OCI-M2 (cell line): Measurements from ENCODE around the gene NCOA1.
"Not testable (repeated sequence)": the region's sequence is repeated elsewhere in the genome, so short reads cannot be mapped to it uniquely, and the experiment has no call there.

Experiments
- DNase-seq: peaks from one replicate; lab custom pipeline; 2025; ENCODE audit not compliant: unreplicated experiment; lab: John Stamatoyannopoulos, UW

Gene NCOA1

DNA sequence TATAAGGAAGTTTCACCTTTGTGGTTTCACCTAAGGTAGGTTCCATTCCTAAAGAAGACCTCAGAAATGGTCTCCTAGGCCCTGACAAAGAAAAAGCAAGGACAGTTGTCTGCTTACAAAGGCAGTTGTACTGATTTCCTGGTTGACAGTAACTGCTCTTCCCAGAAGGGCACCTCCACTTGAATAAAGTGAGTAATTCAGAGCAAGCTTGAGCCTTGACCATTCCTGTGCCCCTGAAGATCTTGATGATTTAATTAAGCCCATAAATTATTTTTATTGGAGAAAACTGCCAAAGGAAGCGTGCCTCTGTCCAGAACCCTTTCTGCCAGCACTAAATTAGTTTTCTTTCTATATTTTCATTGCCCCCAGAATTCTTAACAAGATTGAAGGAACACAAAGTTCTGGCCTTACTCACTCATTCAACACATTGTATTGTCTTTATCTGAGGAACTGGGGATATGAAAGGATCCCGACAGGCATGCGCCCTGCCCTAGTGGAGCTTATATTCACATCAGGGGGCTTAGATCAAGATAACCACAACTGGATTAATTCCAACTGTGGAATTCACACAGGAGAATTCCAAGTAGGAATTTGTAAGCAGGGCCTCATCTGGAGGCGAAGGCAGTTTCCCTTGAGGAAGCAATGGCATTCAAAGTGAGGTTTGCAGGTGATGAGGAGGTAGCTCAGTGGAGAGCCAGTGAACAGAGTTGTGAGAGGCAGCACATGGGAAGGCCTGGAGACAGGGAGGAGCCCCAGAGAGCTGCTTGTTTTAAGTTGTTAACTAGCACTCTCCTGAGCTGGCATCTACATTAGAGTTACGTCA lies 280.9 kb downstream of the NCOA1 start:
- DNase-seq, result no peak

DNA sequence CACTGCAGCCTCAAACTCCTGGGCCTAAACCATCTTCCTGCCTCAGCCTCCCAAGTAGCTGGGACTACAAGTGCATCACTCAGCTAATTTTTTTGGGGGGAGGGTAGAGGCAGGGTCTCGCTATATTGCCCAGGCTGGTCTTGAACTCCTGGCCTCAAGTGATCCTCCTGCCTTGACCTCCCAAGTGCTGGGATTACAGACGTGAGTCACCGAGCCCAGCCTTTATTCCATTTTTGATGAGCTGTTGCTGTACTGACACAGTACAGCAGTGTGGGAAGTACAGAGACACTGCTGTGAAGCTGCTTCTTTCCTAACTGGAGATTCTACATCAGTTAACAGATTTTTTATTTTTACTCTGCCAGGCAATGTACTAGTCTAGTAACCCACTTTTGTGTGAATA lies 283.3 kb downstream of the NCOA1 start:
- DNase-seq, result no peak

DNA sequence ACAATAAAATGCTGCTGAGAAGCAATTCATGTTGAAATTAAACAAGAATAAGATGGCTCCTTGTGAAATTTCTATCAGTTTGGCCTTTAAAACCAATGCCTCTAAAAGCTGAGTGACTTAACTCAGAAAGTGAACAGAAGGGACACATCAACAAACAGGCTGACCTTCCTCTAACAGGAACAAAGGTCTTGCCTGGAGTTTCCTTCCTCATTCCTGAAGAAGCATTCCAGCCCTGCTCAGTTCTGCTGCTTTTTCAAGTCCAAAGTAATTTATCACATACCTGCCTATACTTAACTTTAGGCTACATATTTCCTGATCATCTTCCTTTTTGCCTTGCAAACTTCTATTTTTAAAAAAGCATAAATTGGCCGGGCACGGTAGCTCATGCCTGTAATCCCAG lies 288.1 kb downstream of the NCOA1 start:
- no peak for DNase-seq

DNA sequence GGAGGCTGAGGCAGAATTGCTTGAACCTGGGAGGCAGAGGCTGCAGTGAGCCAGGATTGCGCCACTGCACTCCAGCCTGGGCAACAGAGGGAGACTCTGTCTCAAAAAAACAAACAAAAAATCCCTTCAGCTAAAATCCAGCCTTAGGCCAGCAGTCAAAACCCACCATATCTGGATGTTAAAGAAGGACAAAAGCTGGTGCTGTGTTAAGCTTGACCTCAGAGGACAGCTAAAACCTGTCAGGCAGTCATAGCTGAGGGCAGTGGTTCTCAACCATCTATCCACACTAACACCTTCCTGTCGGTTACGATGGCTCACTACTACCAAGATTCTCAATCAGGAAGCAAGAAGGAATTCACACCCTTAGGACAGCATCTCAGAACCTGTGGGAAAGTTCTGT lies 292.6 kb downstream of the NCOA1 start:
- no peak for DNase-seq

DNA sequence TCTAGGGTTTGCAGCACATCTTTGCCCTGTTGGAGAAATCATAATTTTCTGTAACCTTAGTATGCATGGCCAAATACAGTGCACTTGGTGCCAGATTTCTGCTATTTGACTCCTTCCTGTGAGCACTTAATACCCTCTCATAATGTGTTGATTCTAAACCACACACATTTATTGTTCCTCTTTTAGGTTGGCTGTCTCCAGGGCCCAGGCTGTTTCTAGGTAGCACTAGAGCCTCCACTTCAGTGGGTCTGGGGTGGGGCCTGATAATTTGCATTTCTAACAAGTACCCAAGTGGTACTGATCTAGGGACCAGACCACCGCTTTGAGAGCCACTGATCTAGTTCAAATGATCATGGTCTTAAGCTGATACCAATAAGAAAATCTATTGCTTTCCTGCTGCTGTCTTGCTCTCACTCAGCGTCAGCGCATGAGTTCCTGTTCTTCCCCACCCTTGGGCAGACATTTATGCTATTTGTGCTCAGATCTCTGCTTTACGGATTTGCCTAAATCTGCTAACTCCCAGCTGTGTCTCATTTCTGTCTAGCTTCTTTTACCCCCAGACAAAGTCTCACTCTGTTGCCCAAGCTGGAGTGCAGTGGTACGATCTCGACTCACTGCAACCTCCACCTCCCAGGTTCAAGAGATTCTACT lies 294.7 kb downstream of the NCOA1 start:
- DNase-seq, result no peak

DNA sequence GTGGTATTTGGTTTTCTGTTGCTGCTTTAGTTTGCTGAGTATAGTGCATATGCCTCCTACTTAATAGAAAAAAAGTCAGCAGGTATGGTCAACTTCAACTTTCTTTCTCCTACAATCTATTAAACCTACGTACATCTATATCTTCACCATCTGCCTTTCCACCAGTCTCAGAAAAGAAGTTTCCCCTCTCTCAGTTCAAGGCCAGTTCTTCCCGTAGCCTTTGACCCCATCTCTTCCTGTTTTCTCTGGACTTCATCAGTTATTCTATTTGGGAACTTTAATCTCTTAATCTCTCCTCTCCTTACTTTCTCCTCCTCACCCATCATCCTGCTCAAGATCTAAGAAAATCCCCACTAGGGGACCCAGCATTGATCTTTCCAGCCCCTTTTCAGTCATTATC lies 296.5 kb downstream of the NCOA1 start:
- no peak for DNase-seq

DNA sequence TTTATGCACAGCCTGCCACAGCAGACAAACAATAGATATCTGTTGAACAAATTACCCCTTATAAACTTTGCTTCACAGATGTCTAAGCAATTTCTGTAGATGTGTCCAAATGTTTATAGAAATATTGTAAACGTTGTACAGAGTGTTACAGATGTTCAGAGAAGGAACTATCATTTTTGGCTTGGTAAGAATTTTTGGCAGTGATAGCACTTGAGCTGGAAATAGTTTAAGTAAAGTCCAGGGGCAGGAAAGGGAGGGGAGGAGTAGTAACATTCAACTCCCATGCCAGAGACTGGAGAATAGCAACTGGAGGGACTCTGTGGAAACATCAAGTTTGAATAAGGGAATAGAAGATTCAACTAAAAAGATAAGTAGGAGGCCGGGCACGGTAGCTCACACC lies 297.8 kb downstream of the NCOA1 start:
- no peak for DNase-seq

DNA sequence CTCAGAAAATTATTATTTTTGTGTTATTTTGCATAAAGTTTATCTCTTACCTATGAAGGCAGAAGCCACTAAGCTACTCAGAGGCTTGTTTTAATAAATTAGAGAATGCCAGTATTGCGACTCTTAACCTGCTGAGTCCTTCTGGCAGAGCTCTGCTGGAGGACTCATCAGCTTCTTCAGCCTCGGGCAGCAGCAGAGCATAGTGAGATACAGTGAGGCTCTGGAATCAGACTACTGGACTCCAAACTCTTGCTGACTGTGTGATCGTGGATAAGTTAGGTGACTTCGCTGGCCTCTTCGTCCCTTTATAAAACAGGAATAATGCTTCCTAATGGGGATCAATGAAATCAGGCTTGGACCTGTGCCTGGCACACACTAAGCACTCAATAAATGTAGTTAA lies 300.4 kb downstream of the NCOA1 start:
- DNase-seq, result no peak

DNA sequence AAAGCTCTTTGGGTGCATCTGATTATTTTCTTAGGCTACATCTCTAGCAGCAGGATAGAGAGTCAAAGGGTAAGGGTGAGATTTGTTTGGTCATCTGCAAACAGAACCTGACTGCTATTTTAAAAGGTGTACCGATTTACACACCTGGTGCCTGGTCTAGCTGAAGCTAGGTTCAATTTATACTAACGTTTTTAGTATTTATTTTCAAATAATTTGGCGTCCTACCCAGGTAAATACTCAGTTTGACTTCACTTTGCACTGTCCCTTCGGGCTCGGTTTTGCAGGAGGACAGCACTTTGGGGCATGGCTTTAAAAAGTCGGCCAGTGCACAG lies 301.5 kb downstream of the NCOA1 start:
- no peak for DNase-seq

DNA sequence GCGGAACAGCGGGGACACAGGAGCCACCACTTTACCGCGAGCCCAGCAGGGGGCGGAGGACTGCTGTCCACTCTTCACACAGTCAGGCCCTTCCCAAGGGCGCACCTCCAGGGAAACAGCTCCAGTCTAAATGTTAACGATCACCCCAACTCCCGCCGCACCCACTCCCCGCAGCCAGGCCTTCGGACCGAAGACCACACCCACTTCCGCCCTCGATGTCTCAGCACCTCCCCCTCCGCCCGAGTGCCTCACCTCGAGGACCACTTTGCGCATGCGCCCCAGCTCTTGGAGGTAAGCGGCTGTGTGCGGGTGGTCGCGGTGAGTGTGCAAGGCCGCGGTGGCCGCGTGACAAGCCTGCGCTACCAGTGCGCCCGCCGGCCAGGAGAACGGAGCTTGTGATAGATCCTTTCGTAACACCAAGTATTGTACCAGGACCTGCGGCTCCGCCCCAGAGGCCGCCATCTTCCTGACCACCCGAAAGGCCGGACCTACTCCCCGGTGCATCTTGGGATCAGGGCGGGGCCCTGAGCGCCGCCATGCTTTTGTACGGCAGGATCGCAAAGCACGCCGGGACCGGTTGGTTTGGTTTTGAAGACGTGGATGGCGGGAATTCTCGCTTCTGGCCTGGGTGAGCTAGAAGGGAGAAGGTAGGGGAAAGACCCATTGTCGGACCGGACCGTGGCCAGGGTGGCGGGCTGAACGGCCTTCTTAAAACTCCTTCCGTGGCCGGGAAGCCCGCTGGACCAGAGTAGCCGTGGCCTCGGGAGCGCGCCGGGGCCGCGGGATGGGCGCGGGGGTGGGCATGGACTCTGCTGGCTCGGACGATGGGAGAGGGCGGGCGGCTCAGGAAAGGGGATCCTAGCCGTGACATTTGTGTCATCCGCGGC lies 302.1 kb downstream of the NCOA1 start, which contains the start of the genes CENPO and PTRHD1:
TSS of gene CENPO (plus strand) at position 552 of the 887 bp plus-strand sequence. CDS start 495 bp downstream, outside the sequence.
TSS of gene PTRHD1 (minus strand) at position 518 of the 887 bp plus-strand sequence. CDS start at position 504, 14 bp downstream.
- peak; percentile 91 for DNase-seq

DNA sequence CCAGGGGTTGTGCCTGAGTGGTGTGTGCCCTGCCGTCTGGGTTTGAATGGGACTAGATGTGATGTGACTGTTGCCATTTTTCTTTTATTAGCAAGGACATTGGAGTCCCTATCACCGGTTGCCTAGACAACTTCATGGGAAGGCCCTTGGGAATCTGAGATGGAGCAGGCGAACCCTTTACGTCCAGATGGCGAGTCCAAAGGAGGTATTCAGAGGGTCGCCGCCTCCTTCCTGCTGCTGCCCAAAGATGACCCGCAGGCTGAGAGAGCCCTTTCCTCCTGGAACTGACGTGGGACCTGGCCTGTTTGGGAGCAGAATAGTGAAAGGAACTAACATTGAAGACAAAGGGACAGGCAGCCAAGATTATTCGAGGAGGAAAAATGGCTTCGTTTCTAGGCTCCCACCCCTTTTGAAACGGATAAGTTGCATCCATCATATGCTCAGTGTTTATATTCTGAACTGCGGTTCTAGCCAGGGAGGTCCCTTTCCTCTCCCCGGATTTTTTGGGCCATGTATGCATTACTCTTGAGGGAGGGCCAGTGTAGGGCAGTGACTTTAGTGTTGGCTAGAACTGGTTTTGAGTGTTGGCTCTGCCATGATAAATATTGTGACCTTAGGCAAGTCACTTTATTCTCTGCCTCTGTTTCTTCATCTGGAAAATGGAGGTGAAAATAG lies 302.8 kb downstream of the NCOA1 start:
- DNase-seq, result no peak

DNA sequence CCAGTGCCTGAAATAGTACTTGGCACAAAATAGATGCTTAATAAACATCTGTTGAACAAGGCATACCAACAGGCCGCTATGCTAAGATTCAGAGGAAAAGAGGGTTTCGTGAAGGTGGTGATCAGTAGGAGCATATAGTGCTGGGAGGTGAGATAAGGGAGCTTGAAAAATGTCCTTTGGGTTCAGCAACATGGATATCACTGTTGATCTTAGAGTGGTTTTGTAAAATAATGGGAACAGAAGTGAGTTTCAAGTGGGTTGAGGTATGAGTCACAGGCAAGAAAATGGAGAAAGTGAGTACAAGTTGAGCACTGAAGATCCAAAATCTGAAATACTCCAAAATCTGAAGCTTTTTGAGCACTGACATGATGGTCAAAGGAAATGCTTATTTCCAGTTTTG lies 306.6 kb downstream of the NCOA1 start:
- DNase-seq, result no peak

DNA sequence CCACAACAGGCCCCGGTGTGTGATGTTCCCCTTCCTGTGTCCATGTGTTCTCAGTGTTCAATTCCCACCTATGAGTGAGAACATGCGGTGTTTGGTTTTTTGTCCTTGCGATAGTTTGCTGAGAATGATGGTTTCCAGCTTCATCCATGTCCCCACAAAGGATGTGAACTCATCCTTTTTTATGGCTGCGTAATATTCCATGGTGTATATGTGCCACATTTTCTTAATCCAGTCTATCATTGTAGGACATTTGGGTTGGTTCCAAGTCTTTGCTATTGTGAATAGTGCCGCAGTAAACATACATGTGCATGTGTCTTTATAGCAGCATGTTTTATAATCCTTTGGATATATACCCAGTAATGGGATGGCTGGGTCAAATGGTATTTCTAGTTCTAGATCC lies 309.4 kb downstream of the NCOA1 start:
- DNase-seq, result not testable (repeated sequence)

DNA sequence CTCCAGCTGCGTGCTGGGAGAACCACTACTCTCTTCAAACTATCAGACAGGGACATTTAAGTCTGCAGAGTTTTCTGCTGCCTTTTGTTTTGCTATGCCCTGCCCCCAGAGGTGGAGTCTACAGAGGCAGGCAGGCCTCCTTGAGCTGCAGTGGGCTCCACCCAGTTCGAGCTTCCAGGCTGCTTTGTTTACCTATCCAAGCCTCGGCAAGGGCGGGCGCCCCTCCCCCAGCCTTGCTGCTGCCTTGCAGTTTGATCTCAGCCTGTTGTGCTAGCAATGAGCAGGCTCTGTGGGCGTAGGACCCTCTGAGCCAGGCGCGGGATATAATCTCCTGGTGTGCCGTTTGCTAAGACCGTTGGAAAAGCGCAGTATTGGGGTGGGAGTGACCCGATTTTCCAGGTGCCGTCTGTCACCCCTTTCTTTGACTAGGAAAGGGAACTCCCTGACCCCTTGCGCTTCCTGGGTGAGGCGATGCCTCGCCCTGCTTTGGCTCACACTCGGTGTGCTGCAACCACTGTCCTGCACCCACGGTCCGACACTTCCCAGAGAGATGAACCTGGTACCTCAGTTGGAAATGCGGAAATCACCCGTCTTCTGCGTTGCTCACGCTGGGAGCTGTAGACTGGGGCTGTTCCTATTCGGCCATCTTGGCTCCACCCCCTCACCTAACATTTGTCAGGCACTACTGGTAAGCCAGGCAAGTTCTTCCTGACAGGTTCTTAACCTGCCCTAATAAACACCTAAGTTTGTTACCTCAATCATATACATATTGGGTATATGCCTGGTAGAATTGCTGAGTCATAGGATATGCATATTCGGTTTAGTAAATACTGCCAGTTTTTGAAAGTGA lies 315.0 kb downstream of the NCOA1 start:
- DNase-seq, result not testable (repeated sequence)

DNA sequence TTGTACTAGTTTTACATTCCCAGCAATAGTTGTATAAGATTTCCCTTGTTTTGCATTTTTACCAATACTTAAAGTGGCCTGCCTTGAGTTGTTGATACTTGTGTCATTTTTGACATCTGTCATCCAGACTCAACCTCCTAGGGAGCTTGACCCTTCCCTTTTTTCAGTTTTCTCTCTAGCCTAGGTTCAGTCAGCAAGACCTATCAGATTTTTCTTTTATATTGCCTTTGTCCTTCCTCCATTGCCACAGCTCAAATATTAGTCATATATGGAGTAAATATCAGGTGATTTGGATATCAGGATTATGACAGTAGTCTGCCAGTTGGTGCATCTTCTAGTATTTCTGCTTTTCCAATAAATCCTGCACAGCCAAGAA lies 315.6 kb downstream of the NCOA1 start:
- no peak for DNase-seq

DNA sequence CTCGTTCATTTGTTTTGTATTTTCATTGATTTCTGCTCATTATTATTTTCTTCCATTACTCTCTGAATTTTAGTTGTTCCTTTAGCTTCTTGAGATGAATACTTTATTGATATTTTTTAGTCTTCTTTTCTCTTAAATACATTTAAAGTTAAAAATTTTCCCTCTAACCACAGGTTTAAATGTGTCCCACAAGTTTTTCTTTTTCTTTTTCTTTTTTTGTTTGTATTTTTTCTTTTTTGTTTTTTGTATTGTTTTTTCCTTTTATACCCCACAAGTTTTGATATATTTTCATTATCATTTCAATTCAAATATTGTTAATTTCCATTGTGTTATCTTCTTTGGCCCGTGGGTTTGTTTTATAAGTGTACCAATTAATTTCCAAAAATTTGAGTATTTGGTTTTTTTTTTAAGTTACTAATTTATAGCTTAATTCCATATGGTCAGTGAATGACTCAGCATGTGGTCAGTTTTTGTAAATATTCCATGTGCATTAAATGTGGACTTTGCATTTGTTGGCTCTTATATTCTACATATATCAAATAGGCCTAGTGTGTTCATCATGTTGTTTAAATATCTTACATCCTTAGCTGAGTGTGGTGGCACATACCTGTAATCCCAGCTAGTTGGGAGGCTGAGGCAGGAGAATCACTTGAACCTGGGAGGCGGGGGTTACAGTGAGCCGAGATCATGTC lies 318.4 kb downstream of the NCOA1 start:
- no peak for DNase-seq

DNA sequence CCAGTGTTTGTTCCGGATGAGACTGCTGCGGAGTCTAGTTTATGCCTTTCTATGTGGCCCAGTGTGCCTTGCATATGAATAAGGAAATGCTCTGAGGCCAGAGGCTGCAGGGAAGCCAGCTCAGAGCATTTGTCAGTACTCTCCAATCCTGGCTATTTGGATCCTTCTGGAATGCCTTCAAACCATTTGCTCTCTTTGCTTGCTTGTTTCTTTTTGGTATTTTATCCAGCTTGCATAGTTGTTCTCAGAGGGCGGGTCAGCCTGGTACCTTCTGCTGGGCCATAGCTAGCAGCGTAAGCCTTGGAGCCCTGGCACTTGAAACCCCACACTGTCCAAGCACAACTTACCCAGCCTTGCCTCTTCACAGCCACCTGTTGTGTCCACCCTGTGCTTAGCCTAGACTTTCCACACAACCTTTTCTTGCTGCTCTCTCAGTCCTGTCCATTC lies 322.7 kb downstream of the NCOA1 start:
- no peak for DNase-seq

DNA sequence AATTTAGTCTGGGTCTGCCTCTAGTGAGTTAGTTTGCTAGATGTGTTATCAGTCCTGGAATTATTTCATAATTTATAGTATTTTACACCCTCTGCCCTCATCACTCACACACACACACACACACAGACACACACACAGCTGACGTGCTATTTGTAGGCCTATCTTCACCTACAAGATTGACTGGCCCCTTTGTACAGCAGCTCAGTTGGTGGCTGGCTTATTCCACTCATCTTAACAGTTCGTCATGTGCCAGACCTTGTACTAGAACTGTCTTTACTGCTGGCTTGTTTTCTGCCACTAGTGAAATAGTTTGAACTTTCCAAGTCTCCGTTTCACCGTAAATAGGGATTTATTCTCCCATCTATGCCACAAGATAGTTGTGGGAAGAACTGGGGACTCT lies 323.5 kb downstream of the NCOA1 start:
- DNase-seq, result no peak

DNA sequence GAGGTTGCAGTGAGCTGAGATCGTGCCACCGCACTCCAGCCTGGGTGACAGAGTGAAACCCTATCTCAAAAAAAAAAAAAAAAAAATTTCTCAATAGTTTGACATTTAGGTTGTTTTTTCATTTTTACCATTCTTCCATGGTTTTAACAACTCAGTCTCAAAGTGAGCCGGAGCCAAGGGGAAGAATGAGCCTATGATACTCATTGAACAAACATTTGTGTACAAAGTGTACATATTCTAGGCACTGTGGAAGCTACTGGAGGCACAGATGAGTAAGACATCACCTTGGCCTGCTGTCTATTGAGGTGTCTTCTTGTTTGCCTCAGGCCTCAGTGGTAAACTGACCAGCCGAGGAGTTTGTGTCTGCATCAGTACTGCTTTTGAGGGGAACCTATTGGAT lies 324.1 kb downstream of the NCOA1 start:
- no peak for DNase-seq
